Fibroblast of peridontal ligament (primary cell): Measurements from ENCODE around the gene DBF4B.
"Not testable (repeated sequence)": the region's sequence is repeated elsewhere in the genome, so short reads cannot be mapped to it uniquely, and the experiment has no call there.

Experiments
- DNase-seq: peaks from one replicate; pipeline ENCODE4 v3.0.0-alpha.2; 2010; ENCODE audit errors: extremely low read depth

The DBF4B gene

GRCh38 chr17:44733753-44734152 is 25.3 kb downstream of the DBF4B start:
- no peak for DNase-seq

GRCh38 chr17:44734272-44734671 is 25.8 kb downstream of the DBF4B start:
- DNase-seq, result no peak

DNA sequence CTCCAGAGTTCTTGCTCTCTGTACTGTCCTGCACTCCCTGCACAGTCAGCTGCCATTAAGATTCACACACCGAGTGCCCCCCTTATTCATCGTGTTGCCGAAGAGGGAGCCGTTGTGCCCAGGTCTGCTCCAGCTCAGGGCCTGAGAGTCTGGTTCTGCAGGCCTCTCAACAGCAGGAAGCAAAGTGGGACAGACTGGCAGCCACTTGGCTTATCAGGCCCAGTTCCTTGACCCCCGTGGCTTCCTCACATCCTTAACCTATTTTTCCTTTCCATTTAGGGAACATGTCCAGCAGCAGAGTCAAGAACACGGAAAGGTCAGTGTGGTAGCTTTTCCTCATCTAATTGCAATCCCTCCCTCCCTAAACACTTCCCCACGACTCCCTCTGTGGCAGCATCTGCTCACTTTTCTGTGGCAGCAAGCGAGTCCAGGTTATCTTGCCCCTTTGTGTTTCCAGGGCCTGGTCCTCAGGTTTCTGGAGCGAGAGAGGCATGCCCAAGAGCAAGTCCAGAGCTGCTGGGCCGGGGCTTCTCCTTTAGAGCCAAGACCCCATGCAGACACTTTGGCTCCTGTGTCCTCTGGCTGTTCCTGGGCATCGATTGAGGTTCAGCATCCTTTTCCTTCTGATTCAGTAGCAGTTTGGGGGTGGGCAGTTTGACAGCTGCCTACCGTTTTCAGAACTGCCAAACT is 28.2 kb downstream of the DBF4B start:
- no peak for DNase-seq

GRCh38 chr17:44738214-44738906 is 29.9 kb downstream of the DBF4B start:
- no peak for DNase-seq

- no peak for DNase-seq
Measured at GRCh38 chr17:44741316-44741715, 32.9 kb downstream of the DBF4B start.

GRCh38 chr17:44745301-44745700 is 36.8 kb downstream of the DBF4B start:
- no peak for DNase-seq

- not testable (repeated sequence) for DNase-seq
Measured at GRCh38 chr17:44745738-44746137, 37.3 kb downstream of the DBF4B start.

- DNase-seq, result no peak
Measured at GRCh38 chr17:44747566-44747965, 39.1 kb downstream of the DBF4B start.

- DNase-seq, result no peak
Measured at GRCh38 chr17:44749076-44749979, 40.9 kb downstream of the DBF4B start.

- DNase-seq, result no peak
Measured at GRCh38 chr17:44749980-44750318, 41.5 kb downstream of the DBF4B start.

DNA sequence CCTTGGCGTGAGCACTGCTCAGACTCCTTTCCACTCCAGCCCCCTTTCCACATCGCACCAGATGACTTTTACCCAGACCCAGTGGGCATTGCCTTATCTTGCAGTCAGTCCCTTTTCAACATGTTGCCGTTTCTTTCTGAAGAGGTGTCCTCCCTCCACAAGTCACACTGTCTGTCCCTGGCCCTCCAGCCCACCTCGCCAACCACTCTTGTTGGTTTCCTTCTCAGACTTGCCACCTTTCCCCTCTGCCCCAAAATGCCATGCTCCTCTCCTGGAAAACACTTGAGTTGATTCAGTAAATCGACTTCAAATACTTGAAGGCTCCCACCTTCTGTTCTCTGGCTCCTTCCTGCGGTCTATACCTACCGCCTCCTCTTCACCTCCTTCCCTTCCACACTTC is 42.9 kb downstream of the DBF4B start:
- no peak for DNase-seq

DNA sequence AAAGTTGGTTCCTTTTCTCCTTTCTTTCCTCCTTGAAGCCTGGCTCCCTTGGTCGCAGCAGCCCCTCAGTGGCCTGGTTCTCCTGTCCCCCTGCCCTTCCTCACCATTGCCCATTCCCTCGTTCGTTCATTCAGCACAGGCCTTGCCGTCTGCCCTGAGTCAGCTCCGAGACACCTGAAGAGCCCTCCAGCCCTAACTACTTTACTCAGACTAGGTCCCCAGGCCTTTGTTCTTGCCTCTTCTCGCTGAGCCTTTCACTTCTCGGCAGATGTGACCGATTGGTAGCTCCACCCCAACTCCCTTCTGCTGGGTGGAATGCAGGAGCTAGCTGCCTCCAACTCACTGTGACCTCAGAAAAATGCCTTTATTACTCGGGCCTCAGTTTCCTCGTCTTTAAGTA is 43.3 kb downstream of the DBF4B start:
- DNase-seq, result no peak

- no peak for DNase-seq
Measured at GRCh38 chr17:44752953-44753861, 44.7 kb downstream of the DBF4B start.

- no peak for DNase-seq
Measured at GRCh38 chr17:44754276-44754675, 45.8 kb downstream of the DBF4B start.

DNA sequence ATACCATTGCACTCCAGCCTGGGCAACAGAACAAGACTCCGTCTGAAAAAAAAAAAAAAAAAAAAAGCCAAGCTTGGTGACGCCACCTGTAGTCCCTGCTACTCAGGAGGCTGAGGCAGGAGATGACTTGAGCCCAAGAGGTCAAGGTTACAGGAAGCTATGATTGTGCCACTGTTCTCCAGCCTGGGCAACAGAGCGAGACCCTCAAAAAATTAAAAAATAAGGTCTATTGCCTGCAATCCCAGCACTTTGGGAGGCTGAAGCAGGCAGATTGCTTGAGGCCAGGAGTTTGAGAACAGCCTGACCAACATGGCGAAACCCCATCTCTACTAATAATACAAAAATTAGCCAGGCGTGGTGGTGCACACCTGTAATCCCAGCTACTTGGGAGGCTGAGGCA is 46.7 kb downstream of the DBF4B start:
- DNase-seq, result not testable (repeated sequence)

- DNase-seq, result no peak
Measured at GRCh38 chr17:44757045-44757917, 48.8 kb downstream of the DBF4B start.

- DNase-seq, result no peak
Measured at GRCh38 chr17:44757918-44758413, 49.5 kb downstream of the DBF4B start.

DNA sequence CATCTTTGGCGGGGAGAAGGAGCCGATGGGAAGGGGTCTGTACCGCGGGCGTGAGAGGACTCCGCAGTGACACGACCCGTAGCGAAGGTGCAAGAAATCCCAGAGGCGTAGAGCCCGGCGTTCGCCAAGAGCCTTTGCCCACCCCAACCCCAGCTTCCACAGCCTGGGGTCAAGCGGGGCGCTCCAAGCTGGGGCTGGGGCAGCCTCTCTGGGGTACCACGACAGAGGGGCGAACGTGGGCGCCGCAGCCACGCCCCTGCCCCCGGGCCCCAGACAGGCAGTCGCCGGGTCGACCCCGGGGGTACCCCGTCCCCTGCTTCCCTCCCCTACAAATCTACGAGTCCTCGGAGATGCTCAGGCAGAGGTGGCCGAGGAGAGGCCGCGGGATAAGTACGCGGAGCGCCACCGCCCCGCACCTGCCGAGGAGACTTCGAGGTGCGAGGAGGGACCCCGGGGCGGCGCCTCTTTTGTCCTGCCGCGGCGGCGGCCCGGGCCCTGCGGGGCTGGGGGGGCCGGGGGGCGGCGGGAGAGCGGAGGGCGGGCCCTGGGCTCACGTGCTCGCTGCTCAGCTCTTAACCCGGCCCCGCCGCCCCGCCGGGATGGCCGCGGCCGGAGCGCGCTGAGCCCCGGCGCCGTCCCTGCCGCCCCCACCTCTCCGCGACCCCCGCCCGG is 50.1 kb downstream of the DBF4B start, which contains the start of gene ADAM11:
TSS of gene ADAM11 (plus strand) at position 575 of the 672 bp plus-strand sequence. CDS start 212 bp downstream, outside the sequence.
- no peak for DNase-seq

- DNase-seq, result no peak
Measured at GRCh38 chr17:44759086-44759915, 50.8 kb downstream of the DBF4B start.
